GM23338 (cell line): ENCODE measurements around the gene TIE1. TPM values are rescaled to one million over a fixed set of nuclear protein-coding genes. Genes with fewer than 3 reads are reported as not detected.

ENCODE experiments used
- ETS1 ChIP-seq: IDR thresholded peaks from 2 replicates; pipeline ENCODE4 v1.6.1; 2016; ENCODE audit warnings: antibody characterized with exemption
- EZH2 ChIP-seq: fragments of 200-600 bp; sonication (generic); IDR thresholded peaks from one replicate; pipeline ENCODE4 v1.8.0; 2017; ENCODE audit warnings: antibody characterized with exemption, mild to moderate bottlenecking, low read depth; ENCODE audit not compliant: unreplicated experiment
- EZH2phosphoT487 ChIP-seq: fragments of 200-600 bp; sonication (generic); IDR thresholded peaks from one replicate; pipeline ENCODE4 v1.8.1; 2018; ENCODE audit warnings: antibody characterized with exemption; ENCODE audit not compliant: unreplicated experiment
- REST ChIP-seq: IDR thresholded peaks from one replicate; pipeline ENCODE4 v1.6.1; 2018; ENCODE audit warnings: antibody characterized with exemption; ENCODE audit not compliant: unreplicated experiment
- ZNF114 ChIP-seq: fragments of 250-450 bp; sonication (Bioruptor Pico); IDR thresholded peaks from 2 replicates; pipeline ENCODE4 v1.5.0; 2020; ENCODE audit warnings: mild to moderate bottlenecking, moderate library complexity
- ZNF331 ChIP-seq: fragments of 250-450 bp; sonication (Bioruptor Pico); IDR thresholded peaks from 2 replicates; pipeline ENCODE4 v1.5.0; 2020; ENCODE audit warnings: low read depth, mild to moderate bottlenecking, moderate library complexity
- ZNF462 ChIP-seq: fragments of 250-450 bp; sonication (Bioruptor Pico); IDR thresholded peaks from 2 replicates; pipeline ENCODE4 v1.5.0; 2020; ENCODE audit warnings: mild to moderate bottlenecking, moderate library complexity
- polyA plus RNA-seq: library from polyadenylated mRNA; unstranded; fragments of >200 nt; fragmentation: Nextera tagmentation; extraction: Ambion mirVana; gene quantifications from 2 replicates; pipeline ENCODE4 v1.2.1, GENCODE V29; 2016
- total RNA-seq: library from RNA; depleted of rRNA; stranded (reverse); fragments of >200 nt; shearing (Covaris generic); gene quantifications from 2 replicates; pipeline ENCODE4 v1.2.3, GENCODE V29; 2014

TIE1 gene
- total and polyA plus RNA-seq, 2 experiments from 2014 or later, result 0.37 to 2.3 TPM

- TF ChIP-seq ZNF462 (CRISPR knock-in tag), result no peak
- no peak for TF ChIP-seq REST
- TF ChIP-seq ETS1, result no peak
- no peak for TF ChIP-seq EZH2phosphoT487
- no peak for TF ChIP-seq ZNF331
- TF ChIP-seq EZH2, result no peak
- TF ChIP-seq ZNF114 (CRISPR knock-in tag), result no peak
Observed at GRCh38 chr1:43256675-43257570, 43.9 kb upstream of the TIE1 start (continued).
